ENCODE results near the gene CWF19L1.
"Not testable (repeated sequence)": the region's sequence is repeated elsewhere in the genome, so short reads cannot be mapped to it uniquely, and the experiment has no call there.

CWF19L1 gene

GRCh38 chr10:100267239-100268104 is at the start of gene CWF19L1:
Gene CWF19L1, minus strand, starts transcription at chr10:100267638. Its CDS starts 45 bp downstream, at chr10:100267593.
- DNase-seq, result peak; percentile 80 to 84

DNA sequence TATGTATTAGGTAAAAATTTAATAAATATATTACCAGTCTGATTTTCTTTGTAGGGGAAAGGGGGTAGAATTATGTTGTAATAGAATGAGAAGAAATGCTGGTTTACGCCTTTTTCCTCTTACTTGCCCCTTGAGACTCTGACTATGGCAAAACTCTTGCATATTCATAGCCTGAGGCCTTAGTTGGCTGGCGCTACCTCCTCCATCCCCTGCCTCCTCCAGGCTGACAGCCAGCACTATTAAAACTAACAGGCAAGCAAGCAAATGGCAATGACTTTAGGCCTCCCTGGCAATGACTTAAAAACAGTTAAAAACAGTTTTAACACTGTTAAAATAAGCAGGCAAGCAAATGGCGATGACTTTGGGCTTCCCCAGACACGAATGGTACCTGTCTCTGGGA is 48.2 kb upstream of the CWF19L1 start:
- DNase-seq, result no peak

GRCh38 chr10:100311298-100311697 is 43.9 kb upstream of the CWF19L1 start:
- no peak for DNase-seq

DNA sequence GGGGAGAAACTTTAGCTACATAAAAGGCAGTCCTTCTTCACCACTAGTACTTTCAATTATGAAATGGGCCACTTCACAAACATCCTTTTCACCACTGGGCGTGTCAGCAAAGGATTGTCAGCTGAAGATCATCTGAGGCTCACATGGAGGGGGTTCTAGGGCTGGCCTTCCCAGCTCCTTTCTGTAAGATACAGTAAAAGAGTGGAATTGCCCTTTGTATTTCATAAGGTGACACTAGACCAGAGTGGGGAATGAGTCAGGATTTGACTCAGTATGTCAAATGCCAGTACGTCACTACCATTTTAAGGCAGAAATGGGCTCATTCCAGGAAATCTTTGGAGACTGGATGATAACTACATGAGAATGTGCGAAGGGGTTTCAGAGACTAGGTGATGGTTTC is 40.2 kb upstream of the CWF19L1 start:
- DNase-seq, result no peak

DNA sequence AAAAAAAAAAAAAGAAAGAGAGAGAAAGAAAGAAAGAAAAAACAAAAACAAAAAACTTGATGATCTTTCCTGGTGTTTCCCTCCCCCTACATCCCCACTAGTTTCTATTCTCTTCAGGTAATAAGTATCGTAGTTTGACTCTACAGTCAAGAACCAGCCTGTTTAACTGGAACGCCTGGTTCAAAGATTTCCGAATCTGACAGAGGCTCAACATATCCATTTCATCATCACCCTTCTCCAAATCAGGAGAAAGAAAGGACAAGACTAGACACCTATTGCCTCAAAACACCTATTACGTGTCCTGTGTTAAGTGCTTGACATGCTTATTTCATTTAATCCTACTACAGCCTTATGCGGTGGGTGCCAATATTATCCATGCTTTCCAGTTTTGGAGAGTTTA is 39.4 kb upstream of the CWF19L1 start:
- no peak for DNase-seq

DNA sequence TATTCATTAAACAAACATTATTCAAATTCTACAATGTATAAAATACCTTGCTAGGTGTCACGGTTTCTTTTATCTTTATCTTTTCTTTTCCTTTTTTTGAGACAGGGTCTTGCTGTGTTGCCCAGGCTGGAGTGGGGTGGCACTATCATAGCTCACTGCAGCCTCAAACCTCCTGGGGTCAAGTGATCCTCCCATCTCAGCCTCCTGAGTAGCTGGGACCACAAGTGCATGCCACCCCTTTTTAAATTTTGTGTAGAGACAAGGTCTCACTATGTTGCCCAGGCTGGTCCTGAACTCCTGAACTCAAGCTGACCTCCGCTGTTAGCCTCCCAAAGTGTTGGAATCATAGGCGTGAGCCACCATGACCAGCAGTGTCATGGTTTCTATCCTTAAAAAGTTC is 37.0 kb upstream of the CWF19L1 start:
- no peak for DNase-seq

DNA sequence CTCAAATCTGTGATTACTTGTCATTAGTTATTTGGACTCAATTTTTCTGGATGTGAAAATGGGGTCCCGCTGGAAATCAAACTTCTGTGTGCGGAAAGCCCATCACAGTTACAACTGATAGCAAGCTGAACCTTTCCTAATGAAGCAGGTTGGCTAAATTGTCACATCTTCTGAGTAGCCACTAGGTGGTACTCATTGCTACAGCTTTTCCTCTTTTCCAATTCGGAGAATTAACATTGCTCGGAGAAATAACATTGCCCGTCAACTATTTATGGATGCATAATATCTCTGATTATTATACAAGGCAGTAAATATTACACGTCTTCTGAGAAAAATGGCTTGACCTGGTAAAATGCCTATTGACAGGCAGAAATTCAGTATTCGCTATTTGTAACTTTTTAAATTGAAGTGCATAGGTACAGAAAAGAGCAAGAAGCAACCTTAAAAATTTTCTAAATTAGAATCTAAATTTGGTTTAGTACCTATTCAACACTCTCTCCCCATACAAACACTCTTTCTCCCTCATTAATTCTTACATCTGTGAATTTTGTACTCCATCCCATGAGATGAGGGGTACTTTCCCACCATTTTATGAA is 36.4 kb upstream of the CWF19L1 start:
- DNase-seq, result no peak

GRCh38 chr10:100301123-100301522 is 33.7 kb upstream of the CWF19L1 start:
- DNase-seq, result not testable (repeated sequence)

- no peak for DNase-seq
Observed at GRCh38 chr10:100297242-100297641, 29.8 kb upstream of the CWF19L1 start.

DNA sequence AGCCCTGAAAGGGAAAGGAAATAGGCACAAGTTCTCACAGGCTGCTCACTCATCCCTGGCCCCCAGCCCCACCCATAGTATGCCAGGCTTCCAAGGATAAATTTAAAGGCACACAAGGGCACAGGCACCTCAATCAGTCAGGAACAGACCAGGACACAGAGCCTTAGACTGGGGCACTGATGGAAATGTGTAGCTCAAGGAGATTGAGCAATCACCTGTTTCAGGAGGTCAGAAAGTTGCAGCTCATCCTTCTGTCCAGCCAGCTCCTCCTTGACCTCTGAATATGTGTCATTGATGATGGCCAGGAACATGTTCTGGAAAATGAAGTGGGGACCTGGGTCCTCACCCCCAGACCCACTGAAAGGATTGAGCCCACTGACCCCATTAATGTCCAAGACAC is 25.6 kb upstream of the CWF19L1 start:
- DNase-seq, result no peak

DNA sequence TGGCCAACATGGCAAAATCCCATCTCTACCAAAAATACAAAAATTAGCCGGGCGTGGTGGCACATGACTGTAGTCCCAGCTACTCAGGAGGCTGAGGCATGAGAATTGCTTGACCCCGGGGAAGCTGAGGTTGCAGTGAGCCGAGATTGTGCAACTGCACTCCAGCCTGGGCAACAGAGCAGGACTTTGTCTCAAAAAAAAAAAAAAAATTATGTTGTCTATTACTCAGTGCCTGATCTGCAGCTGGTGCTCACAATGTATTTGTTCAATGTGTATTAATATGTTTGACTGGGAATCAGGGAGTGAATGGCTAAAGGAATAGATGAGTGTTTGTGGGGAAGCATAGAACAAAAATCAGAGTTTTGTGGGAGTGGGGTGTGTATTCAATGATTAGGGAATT is 24.9 kb upstream of the CWF19L1 start:
- DNase-seq, result peak in 1 of 2 donors; percentile 15

GRCh38 chr10:100291356-100291755 is 23.9 kb upstream of the CWF19L1 start:
- peak in 1 of 2 donors; percentile 20 for DNase-seq

DNA sequence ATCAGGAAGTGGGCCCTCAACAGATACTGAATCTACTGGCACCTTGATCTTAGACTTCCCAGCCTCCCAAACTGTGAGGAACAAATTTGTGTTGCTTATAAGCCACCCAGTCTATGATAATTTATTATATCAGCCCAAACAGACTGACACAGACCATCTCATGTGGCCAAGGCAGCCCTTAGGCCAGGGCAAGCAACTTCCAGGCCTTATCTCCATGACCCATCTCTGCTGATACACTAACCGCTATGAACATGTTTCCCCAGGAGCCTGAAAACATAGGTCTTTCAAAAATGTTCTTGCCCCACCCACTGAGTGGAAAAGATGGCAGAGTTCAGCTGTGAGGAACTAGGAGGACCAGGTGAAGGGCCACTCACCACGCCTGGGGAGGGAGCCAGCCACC is 22.2 kb upstream of the CWF19L1 start:
- no peak for DNase-seq

GRCh38 chr10:100288196-100288595 is 20.8 kb upstream of the CWF19L1 start:
- DNase-seq, result no peak

GRCh38 chr10:100287756-100288155 is 20.3 kb upstream of the CWF19L1 start:
- no peak for DNase-seq

- DNase-seq, result peak; percentile 85 to 89
Observed at GRCh38 chr10:100286051-100287033, 18.9 kb upstream of the CWF19L1 start, which contains the start of gene BLOC1S2. Gene BLOC1S2, minus strand, starts transcription at chr10:100286680. Its CDS starts 21 bp downstream, at chr10:100286659.

DNA sequence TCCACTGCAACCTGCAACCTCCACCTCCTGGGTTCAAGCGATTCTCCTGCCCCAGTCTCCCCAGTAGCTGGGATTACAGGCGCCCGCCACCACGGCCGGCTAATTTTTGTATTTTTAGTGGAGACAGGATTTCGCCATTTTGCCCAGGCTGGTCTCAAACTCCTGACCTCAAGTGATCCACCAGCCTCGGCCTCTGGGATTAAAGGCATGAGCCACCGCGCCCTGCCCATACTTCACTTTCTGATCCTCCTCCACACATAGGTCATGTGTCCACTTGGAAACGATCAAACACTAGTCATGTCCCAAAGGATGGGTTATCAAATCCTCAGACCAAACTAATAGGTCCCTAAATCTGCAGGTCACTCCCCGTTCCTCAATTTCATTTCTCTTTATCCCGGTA is 17.9 kb upstream of the CWF19L1 start:
- not testable (repeated sequence) for DNase-seq

DNA sequence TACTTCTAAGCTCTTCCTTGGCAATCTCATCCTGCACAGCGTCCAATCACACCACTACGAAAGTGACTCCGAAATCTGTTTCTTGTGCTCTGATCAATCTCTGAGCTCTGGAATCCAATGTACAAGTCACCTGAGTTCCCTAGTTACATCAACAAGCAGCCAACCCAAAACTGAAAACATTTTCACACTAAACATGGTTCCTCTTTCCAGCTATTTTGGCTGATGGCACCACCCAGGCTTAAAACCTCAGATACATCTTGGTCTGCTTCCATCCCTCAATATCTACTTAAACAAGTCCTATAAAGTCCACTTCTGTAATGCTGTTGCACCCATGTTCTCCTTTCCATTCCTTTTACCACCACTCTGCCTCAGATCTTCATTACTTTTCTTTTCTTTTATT is 15.5 kb upstream of the CWF19L1 start:
- no peak for DNase-seq

DNA sequence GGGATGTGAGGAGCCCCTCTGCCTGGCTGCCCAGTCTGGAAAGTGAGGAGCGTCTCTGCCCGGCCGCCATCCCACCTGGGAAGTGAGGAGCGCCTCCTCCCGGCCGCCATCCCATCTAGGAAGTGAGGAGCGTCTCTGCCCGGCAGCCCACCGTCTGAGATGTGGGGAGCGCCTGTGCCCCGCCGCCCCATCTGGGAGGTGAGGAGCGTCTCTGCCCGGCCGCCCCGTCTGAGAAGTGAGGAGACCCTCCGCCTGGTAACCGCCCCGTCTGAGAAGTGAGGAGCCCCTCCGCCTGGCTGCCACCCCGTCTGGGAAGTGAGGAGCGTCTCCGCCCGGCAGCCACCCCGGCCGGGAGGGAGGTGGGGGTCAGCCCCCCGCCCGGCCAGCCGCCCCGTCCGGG is 9.5 kb upstream of the CWF19L1 start:
- DNase-seq, result not testable (repeated sequence)

DNA sequence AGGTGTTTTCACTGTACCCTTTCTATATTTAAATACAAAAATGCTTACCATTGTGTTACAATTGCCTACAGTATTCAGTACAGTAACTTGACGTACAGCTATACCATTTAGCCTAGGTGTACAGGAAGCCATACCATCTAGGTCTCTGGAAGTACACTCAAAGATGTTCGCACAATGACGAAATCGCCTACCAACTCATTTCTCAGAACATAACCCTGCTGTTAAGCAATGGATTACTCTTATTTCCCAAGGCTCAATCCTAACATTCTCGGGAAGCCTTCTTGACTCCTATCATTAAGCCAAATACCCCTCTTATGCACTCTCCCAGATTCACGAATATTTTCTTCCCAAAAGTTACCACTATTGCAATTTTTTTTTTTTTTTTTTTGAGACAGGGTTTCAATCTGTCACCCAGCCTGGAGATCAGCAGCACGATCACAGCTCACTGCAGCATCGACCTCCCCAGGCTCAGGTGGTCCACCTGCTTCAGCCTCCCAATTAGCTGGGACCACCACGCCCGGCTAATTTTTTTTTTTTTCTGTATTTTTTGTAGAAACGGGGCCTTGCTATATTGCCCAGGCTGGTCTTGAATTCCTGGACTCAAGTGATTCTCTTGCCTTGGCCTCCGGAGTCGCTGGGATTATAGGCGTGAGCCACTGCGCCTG is 1.5 kb downstream of the CWF19L1 start:
- no peak for DNase-seq

- DNase-seq, result no peak
Observed at GRCh38 chr10:100254191-100254590, 13.2 kb downstream of the CWF19L1 start.

GRCh38 chr10:100253041-100253440 is 14.4 kb downstream of the CWF19L1 start:
- no peak for DNase-seq

Data from CD4-positive, alpha-beta T cell treated with Interleukin-4 for 1 hour (primary cell).